Smooth muscle cell (in vitro differentiated cells): ENCODE data around the gene LHFPL2. TPM values are rescaled to one million over a fixed set of nuclear protein-coding genes. Genes with fewer than 3 reads are reported as not detected.
A peak's percentile ranks its signal among the peaks of the same experiment; 100 is the strongest.

Experiments used
- DNase-seq: peaks from one replicate; lab custom pipeline; 2025; ENCODE audit not compliant: unreplicated experiment; lab: John Stamatoyannopoulos, UW
- H2AFZ ChIP-seq: fragments of 200-600 bp; sonication (generic); 2 replicates; pipeline ENCODE4 v1.6.0; 2016; ENCODE audit warnings: antibody characterized with exemption, low read depth, mild to moderate bottlenecking
- H3F3A ChIP-seq: fragments of 200-600 bp; sonication (generic); 2 replicates; pipeline ENCODE4 v1.6.0; 2017; ENCODE audit warnings: antibody characterized with exemption, low read depth
- H3K27ac ChIP-seq: fragments of 200-600 bp; sonication (generic); 2 replicates; pipeline ENCODE4 v1.5.1; 2016; ENCODE audit warnings: low read depth, mild to moderate bottlenecking
- H3K27me3 ChIP-seq: fragments of 200-600 bp; sonication (generic); 2 replicates; pipeline ENCODE4 v1.6.1; 2016; ENCODE audit warnings: low read depth, mild to moderate bottlenecking
- H3K36me3 ChIP-seq: fragments of 200-600 bp; sonication (generic); 2 replicates; pipeline ENCODE4 v1.5.1; 2016; ENCODE audit warnings: low read depth
- H3K4me1 ChIP-seq: fragments of 200-600 bp; sonication (generic); 2 replicates; pipeline ENCODE4 v1.5.1; 2016; ENCODE audit warnings: low read depth
- H3K4me2 ChIP-seq: fragments of 200-600 bp; sonication (generic); 2 replicates; pipeline ENCODE4 v1.6.0; 2016; ENCODE audit warnings: mild to moderate bottlenecking
- H3K4me3 ChIP-seq: fragments of 200-600 bp; sonication (generic); 2 replicates; pipeline ENCODE4 v1.5.1; 2016; ENCODE audit warnings: mild to moderate bottlenecking
- H3K79me2 ChIP-seq: fragments of 200-600 bp; sonication (generic); 2 replicates; pipeline ENCODE4 v1.6.0; 2016; ENCODE audit warnings: low read depth, mild to moderate bottlenecking
- H3K9ac ChIP-seq: fragments of 200-600 bp; sonication (generic); 2 replicates; pipeline ENCODE4 v1.6.0; 2016; ENCODE audit warnings: low read depth
- H3K9me3 ChIP-seq: fragments of 200-600 bp; sonication (generic); replicated peaks from 2 replicates; pipeline ENCODE4 v1.5.1; 2016; ENCODE audit warnings: low read depth
- H4K20me1 ChIP-seq: fragments of 200-600 bp; sonication (generic); 2 replicates; pipeline ENCODE4 v1.6.0; 2016; ENCODE audit warnings: low read depth
- CTCF ChIP-seq: fragments of 200-600 bp; sonication (generic); IDR thresholded peaks from 2 replicates; pipeline ENCODE4 v1.5.1; 2017; ENCODE audit warnings: borderline replicate concordance, mild to moderate bottlenecking, antibody characterized with exemption; ENCODE audit not compliant: insufficient read depth, poor library complexity, severe bottlenecking
- WGBS: methylation state at CpG from one replicate; pipeline ENCODE4 v1.1.7; 2016; ENCODE audit warnings: low lambda C conversion rate; 5-methylcytosine and 5-hydroxymethylcytosine counted together
- polyA plus RNA-seq: library from polyadenylated mRNA; unstranded; fragments of >200 nt; fragmentation: Nextera tagmentation; extraction: Ambion mirVana; gene quantifications from 2 replicates; pipeline ENCODE4 v1.2.1, GENCODE V29; 2016
- total RNA-seq: library from RNA; depleted of rRNA; stranded (reverse); fragments of >200 nt; gene quantifications from 2 replicates; pipeline ENCODE4 v1.2.3, GENCODE V29; 2014

The LHFPL2 gene
- total and polyA plus RNA-seq, 2 experiments from 2014 or later: 13.4 to 18.6 TPM

GRCh38 chr5:78618303-78618702, 30.3 kb downstream of the LHFPL2 start:
- no peaks in the 10 kb centered on the region for H3K4me1 ChIP-seq
- no peak overlapping the region for H3K9ac ChIP-seq
- 98% methylated on average over 10 of the region's 10 CpGs for WGBS
- no peak for TF ChIP-seq CTCF
- no peak overlapping the region for H2AFZ ChIP-seq
- H3K36me3 ChIP-seq: no peaks in the 10 kb centered on the region
- H3K27ac ChIP-seq: no peak overlapping the region
- peaks cover 61% of the 10 kb centered on the region for H3K79me2 ChIP-seq
- H3K4me3 ChIP-seq: no peak overlapping the region
- DNase-seq: no peak
- no peaks in the 10 kb centered on the region for H3K9me3 ChIP-seq
- H3K27me3 ChIP-seq: no peaks in the 10 kb centered on the region
- no peak overlapping the region for H3K4me2 ChIP-seq
- H4K20me1 ChIP-seq: peaks cover 18% of the 10 kb centered on the region
- H3F3A ChIP-seq: peaks cover 8% of the 10 kb centered on the region

GRCh38 chr5:78615697-78616096, 32.9 kb downstream of the LHFPL2 start:
- H3K4me2 ChIP-seq: no peak overlapping the region
- 28% methylated on average over 1 of the region's 1 CpG for WGBS

GRCh38 chr5:78614816-78615215, 33.8 kb downstream of the LHFPL2 start:
- Histone ChIP-seq H4K20me1 (peaks cover 19% of the 10 kb centered on the region), H3K9me3 (no peaks in the 10 kb centered on the region), H2AFZ (no peak overlapping the region), H3K9ac (no peak overlapping the region), H3K79me2 (peaks cover 53% of the 10 kb centered on the region), H3F3A (peaks cover 5% of the 10 kb centered on the region), H3K27ac (peak overlapping the region; percentile 42), H3K4me2 (no peak overlapping the region), H3K4me1 (peaks cover 19% of the 10 kb centered on the region), H3K4me3 (no peak overlapping the region), H3K36me3 (no peaks in the 10 kb centered on the region), H3K27me3 (no peaks in the 10 kb centered on the region)
- DNase-seq: no peak
- no peak for TF ChIP-seq CTCF

More at GRCh38 chr5:78615697-78616096, 32.9 kb downstream of the LHFPL2 start:
- Histone ChIP-seq H3K27me3 (no peaks in the 10 kb centered on the region), H3K9me3 (no peaks in the 10 kb centered on the region), H3K36me3 (no peaks in the 10 kb centered on the region), H3K9ac (no peak overlapping the region), H4K20me1 (peaks cover 21% of the 10 kb centered on the region), H3F3A (peaks cover 5% of the 10 kb centered on the region), H2AFZ (no peak overlapping the region), H3K4me3 (no peak overlapping the region), H3K4me1 (peaks cover 18% of the 10 kb centered on the region), H3K27ac (peak overlapping the region; percentile 42), H3K79me2 (peaks cover 59% of the 10 kb centered on the region)
- TF ChIP-seq CTCF: no peak
- no peak for DNase-seq

- Histone ChIP-seq H3F3A (peaks cover 5% of the 10 kb centered on the region), H3K4me3 (no peak overlapping the region), H3K27me3 (no peaks in the 10 kb centered on the region), H2AFZ (no peak overlapping the region), H4K20me1 (peaks cover 21% of the 10 kb centered on the region), H3K9ac (no peak overlapping the region), H3K79me2 (peaks cover 47% of the 10 kb centered on the region), H3K9me3 (no peaks in the 10 kb centered on the region), H3K4me2 (no peak overlapping the region), H3K36me3 (no peaks in the 10 kb centered on the region), H3K27ac (no peak overlapping the region), H3K4me1 (peaks cover 19% of the 10 kb centered on the region)
- no peak for TF ChIP-seq CTCF
- DNase-seq: no peak
- 71% methylated on average over 4 of the region's 4 CpGs for WGBS
Measured at GRCh38 chr5:78613756-78614155, 34.8 kb downstream of the LHFPL2 start.
